Skeletal muscle satellite cell (primary cell): ENCODE measurements around the gene STK10.

ENCODE experiments used
- H3K27me3 ChIP-seq: 2 replicates; pipeline ENCODE4 v1.7.0; 2013; ENCODE audit warnings: low read length; ENCODE audit not compliant: control insufficient read depth, insufficient read depth
- H3K36me3 ChIP-seq: 2 replicates; pipeline ENCODE4 v1.7.0; 2013; ENCODE audit warnings: mild to moderate bottlenecking, control low read depth, low read length; ENCODE audit not compliant: insufficient read depth
- H3K4me1 ChIP-seq: 2 replicates; pipeline ENCODE4 v1.7.0; 2013; ENCODE audit warnings: low read length; ENCODE audit not compliant: control insufficient read depth, insufficient read depth
- H3K4me2 ChIP-seq: 2 replicates; pipeline ENCODE4 v1.7.0; 2013; ENCODE audit warnings: mild to moderate bottlenecking, low read length
- H3K4me3 ChIP-seq: 2 replicates; pipeline ENCODE4 v1.7.0; 2013; ENCODE audit warnings: low read length
- H3K9ac ChIP-seq: 2 replicates; pipeline ENCODE4 v1.7.0; 2013; ENCODE audit warnings: mild to moderate bottlenecking, low read depth, low read length, moderate library complexity
- H3K9me3 ChIP-seq: replicated peaks from 2 replicates; pipeline ENCODE4 v1.7.0; 2013; ENCODE audit warnings: mild to moderate bottlenecking, control low read depth, low read length

The STK10 gene

DNA sequence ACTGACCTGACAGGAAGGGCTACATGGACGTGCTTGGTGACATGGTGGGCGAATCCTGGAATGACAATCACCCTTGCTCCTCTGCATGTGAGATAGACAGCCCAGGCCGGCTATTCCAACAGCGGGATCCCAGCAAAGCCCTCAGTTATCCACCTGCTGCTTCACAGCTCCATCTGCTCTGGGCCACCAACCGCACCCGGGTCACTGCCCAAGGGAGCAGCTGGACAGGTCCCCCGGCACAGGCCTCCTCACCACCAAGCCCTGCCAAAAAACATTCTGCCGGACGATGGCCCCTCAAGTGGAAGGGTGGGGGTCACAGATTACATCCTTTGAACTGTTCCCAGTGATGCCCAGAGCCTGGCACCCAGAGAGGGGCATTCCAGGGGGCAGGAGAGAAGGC, 39.6 kb downstream of the STK10 start:
- Histone ChIP-seq H3K36me3 (peaks cover 11% of the 10 kb centered on the region), H3K4me1 (no peaks in the 10 kb centered on the region), H3K4me2 (no peak overlapping the region)

DNA sequence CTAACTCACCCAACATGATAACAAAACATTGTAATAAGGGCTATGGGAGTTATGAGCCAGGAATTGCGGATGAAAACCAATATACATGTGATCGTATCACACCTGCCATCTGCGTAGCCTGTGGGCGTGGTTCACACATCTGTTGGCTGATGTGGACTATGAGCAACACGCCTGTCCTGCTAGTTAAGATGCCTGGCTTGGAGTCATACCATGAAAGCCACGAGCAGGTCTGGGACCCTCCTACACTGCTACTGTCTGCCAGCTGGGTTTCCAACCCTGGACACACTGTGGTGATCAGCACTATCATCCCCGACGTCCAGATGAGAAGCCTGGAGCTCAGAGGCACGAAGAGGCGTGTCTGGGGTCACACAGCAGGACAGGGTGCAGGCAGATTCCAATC, 40.2 kb downstream of the STK10 start:
- Histone ChIP-seq H3K9me3 (no peaks in the 10 kb centered on the region), H3K27me3 (no peaks in the 10 kb centered on the region), H3K9ac (no peak overlapping the region), H3K4me3 (no peak overlapping the region), H3K4me1 (no peaks in the 10 kb centered on the region), H3K36me3 (peaks cover 9% of the 10 kb centered on the region), H3K4me2 (no peak overlapping the region)

More for the DNA sequence above, 39.6 kb downstream of the STK10 start:
- Histone ChIP-seq H3K9ac (no peak overlapping the region), H3K4me3 (no peak overlapping the region), H3K9me3 (no peaks in the 10 kb centered on the region), H3K27me3 (no peaks in the 10 kb centered on the region)

- Histone ChIP-seq H3K36me3 (peaks cover 7% of the 10 kb centered on the region), H3K4me2 (no peak overlapping the region), H3K4me3 (no peak overlapping the region), H3K4me1 (no peaks in the 10 kb centered on the region), H3K27me3 (no peaks in the 10 kb centered on the region), H3K9me3 (no peaks in the 10 kb centered on the region), H3K9ac (no peak overlapping the region)
These were observed 41.3 kb downstream of the STK10 start for GRCh38 chr5:172146748-172147092.

DNA sequence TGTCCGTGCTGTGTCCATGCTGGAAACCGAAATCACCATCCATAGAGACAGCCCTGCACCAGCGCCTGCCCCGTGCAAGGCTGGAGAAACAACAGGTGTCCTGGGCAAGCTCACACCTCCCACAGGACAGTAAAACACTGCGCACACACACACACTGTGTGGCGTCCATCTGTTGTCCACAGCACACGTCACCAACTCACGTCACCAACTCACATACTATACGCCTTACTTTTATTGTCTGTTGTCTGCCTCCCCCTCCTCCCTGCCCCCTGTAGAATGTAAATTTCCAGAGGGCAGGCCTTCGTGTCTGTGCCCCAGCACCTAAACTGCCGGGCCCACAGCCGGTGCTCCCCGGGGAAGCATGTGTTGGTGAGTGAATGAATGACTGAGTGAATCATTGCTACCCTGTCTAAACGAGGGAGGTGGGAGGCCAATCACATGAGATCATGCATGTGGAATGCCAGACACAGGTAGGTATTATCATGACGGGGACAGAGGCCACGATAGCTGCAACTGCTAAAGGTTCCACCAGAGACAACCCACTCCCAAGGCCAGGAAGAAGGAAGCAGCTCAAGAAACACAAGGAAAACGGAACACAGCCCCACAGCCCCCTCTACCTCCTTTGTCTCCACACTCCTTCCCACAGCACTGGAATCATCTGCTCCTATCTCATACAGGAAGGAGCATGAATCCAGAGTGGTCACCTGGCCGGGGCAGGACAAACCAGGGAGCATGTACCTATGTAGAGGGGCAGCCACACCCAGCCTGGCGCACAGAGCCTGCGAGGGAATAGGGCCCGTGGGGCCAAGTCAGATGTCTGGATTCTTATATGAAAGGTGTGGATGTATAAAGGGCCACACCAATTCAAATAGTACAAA, 41.9 kb downstream of the STK10 start:
- no peaks in the 10 kb centered on the region for H3K4me1 ChIP-seq
- no peaks in the 10 kb centered on the region for H3K9me3 ChIP-seq
- no peak overlapping the region for H3K4me2 ChIP-seq
- H3K27me3 ChIP-seq: no peaks in the 10 kb centered on the region
- no peak overlapping the region for H3K9ac ChIP-seq
- no peak overlapping the region for H3K4me3 ChIP-seq
- peaks cover 4% of the 10 kb centered on the region for H3K36me3 ChIP-seq

DNA sequence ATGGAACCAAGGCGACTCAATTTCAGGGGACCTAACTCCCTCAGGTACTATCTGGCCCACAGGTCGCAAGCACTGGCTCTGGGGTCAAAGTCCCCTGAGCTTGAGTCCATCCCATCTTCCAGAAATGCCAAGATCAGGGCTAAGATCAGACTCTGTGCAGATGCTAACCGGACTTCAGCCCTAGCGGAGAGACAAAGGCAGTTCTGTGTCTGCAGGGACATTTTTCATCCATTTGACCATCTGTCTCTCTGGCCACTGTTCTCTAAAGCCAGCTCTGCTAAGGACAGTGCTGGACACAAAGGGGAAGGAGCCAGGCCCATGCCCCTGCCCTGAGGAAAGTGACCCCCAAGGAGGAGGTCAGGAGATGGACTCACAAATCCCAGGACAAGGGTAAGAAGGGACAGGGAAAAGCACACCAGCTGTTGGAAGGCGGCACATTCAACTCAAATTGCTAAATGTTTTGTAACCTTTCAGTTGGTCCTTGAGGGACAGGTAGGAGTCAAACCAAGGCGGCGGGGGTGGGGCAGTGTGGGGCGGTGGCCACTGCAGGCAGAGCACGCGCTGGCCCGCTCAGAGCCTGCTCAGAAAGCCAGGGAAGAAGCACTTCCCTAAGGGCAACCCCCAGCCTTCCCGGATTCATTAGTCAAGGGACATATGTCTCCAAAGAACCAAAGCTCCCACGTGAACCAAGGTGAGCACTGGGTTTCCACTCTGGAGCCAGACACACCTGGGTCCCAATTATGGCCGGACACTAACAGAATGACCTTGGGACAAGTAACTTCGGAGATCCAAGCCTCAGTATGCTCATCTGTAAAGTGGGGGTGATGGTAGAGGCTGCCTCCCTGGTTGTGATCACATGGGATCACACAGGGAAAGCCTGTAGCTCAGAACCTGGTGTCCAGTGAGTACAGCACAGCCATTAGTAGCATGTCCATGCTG, 42.8 kb downstream of the STK10 start:
- Histone ChIP-seq H3K4me1 (no peaks in the 10 kb centered on the region), H3K36me3 (peaks cover 4% of the 10 kb centered on the region), H3K9me3 (no peaks in the 10 kb centered on the region), H3K27me3 (no peaks in the 10 kb centered on the region), H3K4me2 (no peak overlapping the region), H3K9ac (no peak overlapping the region), H3K4me3 (no peak overlapping the region)

- Histone ChIP-seq H3K36me3 (peaks cover 4% of the 10 kb centered on the region), H3K9ac (no peak overlapping the region), H3K9me3 (no peaks in the 10 kb centered on the region), H3K4me3 (no peak overlapping the region), H3K4me1 (no peaks in the 10 kb centered on the region), H3K4me2 (no peak overlapping the region), H3K27me3 (no peaks in the 10 kb centered on the region)
These were observed 43.7 kb downstream of the STK10 start for GRCh38 chr5:172144291-172144815.

DNA sequence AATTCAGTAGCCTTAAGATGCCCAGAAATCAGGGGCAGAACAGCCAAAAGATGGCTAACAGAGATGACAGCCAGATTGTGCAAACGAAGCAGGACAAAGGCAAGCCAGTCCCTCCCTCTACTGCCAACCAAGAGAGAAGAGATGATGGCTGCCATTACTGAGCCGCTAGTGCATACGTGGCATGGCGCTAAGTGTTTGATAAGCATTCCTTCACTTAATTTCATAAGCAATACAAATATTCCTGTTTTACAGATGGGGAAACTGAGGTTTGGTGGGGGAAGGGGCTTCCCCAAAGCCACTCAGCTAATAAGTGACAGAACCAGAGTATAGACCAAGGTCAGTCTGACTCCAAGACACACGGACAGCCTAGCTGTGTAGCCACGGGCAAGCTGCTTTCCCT, 44.1 kb downstream of the STK10 start:
- Histone ChIP-seq H3K27me3 (no peaks in the 10 kb centered on the region), H3K9ac (no peak overlapping the region), H3K4me1 (no peaks in the 10 kb centered on the region), H3K4me3 (no peak overlapping the region), H3K36me3 (peaks cover 4% of the 10 kb centered on the region), H3K9me3 (no peaks in the 10 kb centered on the region), H3K4me2 (no peak overlapping the region)

- Histone ChIP-seq H3K4me2 (no peak overlapping the region), H3K9me3 (no peaks in the 10 kb centered on the region), H3K9ac (no peak overlapping the region), H3K4me1 (no peaks in the 10 kb centered on the region), H3K36me3 (no peaks in the 10 kb centered on the region), H3K27me3 (no peaks in the 10 kb centered on the region), H3K4me3 (no peak overlapping the region)
These were observed 45.3 kb downstream of the STK10 start for GRCh38 chr5:172142709-172143215.

- no peak overlapping the region for H3K4me2 ChIP-seq
- H3K4me3 ChIP-seq: no peak overlapping the region
- H3K9me3 ChIP-seq: no peaks in the 10 kb centered on the region
- H3K27me3 ChIP-seq: no peaks in the 10 kb centered on the region
- no peaks in the 10 kb centered on the region for H3K4me1 ChIP-seq
- no peaks in the 10 kb centered on the region for H3K36me3 ChIP-seq
- no peak overlapping the region for H3K9ac ChIP-seq
These were observed 46.1 kb downstream of the STK10 start for GRCh38 chr5:172141949-172142319.

- Histone ChIP-seq H3K36me3 (no peaks in the 10 kb centered on the region), H3K9me3 (no peaks in the 10 kb centered on the region), H3K4me3 (no peak overlapping the region), H3K4me2 (no peak overlapping the region), H3K4me1 (no peaks in the 10 kb centered on the region), H3K9ac (no peak overlapping the region), H3K27me3 (no peaks in the 10 kb centered on the region)
These were observed 47.2 kb downstream of the STK10 start for GRCh38 chr5:172140866-172141265.

DNA sequence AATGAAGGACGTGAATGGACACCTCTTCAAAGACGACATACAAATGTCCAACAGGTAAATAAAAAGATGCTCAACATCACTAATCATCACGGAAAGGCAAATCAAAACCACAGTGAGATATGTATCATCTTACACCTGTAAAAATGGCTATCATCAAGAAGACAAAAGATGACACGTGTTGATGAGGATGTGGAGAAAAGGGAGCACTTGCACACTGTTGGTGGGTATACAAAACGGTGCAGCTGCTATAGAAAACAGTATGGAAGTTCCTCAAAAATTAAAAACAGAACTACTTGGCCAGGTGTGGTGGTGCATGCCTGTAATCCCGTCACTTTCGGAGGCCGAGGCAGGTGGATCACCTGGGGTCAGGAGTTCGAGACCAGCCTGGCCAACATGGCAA, 47.9 kb downstream of the STK10 start:
- no peaks in the 10 kb centered on the region for H3K27me3 ChIP-seq
- H3K4me2 ChIP-seq: no peak overlapping the region
- H3K9ac ChIP-seq: no peak overlapping the region
- H3K4me3 ChIP-seq: no peak overlapping the region
- H3K9me3 ChIP-seq: no peaks in the 10 kb centered on the region
- H3K4me1 ChIP-seq: no peaks in the 10 kb centered on the region
- no peaks in the 10 kb centered on the region for H3K36me3 ChIP-seq
